Measurements from ENCODE around the gene SLC49A3.
"Not testable (repeated sequence)": the region's sequence is repeated elsewhere in the genome, so short reads cannot be mapped to it uniquely, and the experiment has no call there.

The SLC49A3 gene

GRCh38 chr4:653831-654502 lies 35.0 kb downstream of the SLC49A3 start:
- peak; percentile 52 for DNase-seq (ENCODE audit: low spot score)

GRCh38 chr4:653080-653821 lies 35.7 kb downstream of the SLC49A3 start:
- peak; percentile 47 for DNase-seq (ENCODE audit: low spot score)

GRCh38 chr4:651884-652642 lies 36.9 kb downstream of the SLC49A3 start:
- peak; percentile 53 for DNase-seq (ENCODE audit: low spot score)

GRCh38 chr4:650951-651883 lies 37.7 kb downstream of the SLC49A3 start:
- no peak for DNase-seq (ENCODE audit: low spot score)

- peak; percentile 51 for DNase-seq (ENCODE audit: low spot score)
Measured at GRCh38 chr4:650461-650860, 38.5 kb downstream of the SLC49A3 start.

- no peak for DNase-seq (ENCODE audit: low spot score)
Measured at GRCh38 chr4:649751-650310, 39.1 kb downstream of the SLC49A3 start.

GRCh38 chr4:649293-649625 lies 39.7 kb downstream of the SLC49A3 start:
- no peak for DNase-seq (ENCODE audit: low spot score)

GRCh38 chr4:648579-649292 lies 40.2 kb downstream of the SLC49A3 start:
- no peak for DNase-seq (ENCODE audit: low spot score)

GRCh38 chr4:647481-647880 lies 41.5 kb downstream of the SLC49A3 start:
- no peak for DNase-seq (ENCODE audit: low spot score)

GRCh38 chr4:646460-646859 lies 42.5 kb downstream of the SLC49A3 start:
- no peak for DNase-seq (ENCODE audit: low spot score)

- DNase-seq (ENCODE audit: low spot score): not testable (repeated sequence)
Measured at GRCh38 chr4:642366-642765, 46.6 kb downstream of the SLC49A3 start.

- DNase-seq (ENCODE audit: low spot score): peak; percentile 53
Measured at GRCh38 chr4:637536-638280, 51.2 kb downstream of the SLC49A3 start.

- peak; percentile 30 for DNase-seq (ENCODE audit: low spot score)
Measured at GRCh38 chr4:636628-637159, 52.3 kb downstream of the SLC49A3 start.

- DNase-seq (ENCODE audit: low spot score): peak; percentile 55
Measured at GRCh38 chr4:635851-636627, 52.9 kb downstream of the SLC49A3 start.

GRCh38 chr4:635066-635835 lies 53.7 kb downstream of the SLC49A3 start:
- DNase-seq (ENCODE audit: low spot score): not testable (repeated sequence)

- peak; percentile 42 for DNase-seq (ENCODE audit: low spot score)
Measured at GRCh38 chr4:634599-634985, 54.4 kb downstream of the SLC49A3 start.

- peak; percentile 48 for DNase-seq (ENCODE audit: low spot score)
Measured at GRCh38 chr4:633976-634598, 54.9 kb downstream of the SLC49A3 start.

GRCh38 chr4:633406-633805 lies 55.5 kb downstream of the SLC49A3 start:
- peak; percentile 34 for DNase-seq (ENCODE audit: low spot score)
